GM12864 (cell line): Measurements from ENCODE around the gene CAVIN1.
A peak's percentile ranks its signal among the peaks of the same experiment; 100 is the strongest.

Experiments used
- DNase-seq: peaks from one replicate; pipeline ENCODE4 v3.0.0-alpha.2; 2011; ENCODE audit warnings: low read depth
- H3K4me3 ChIP-seq: 2 replicates; pipeline ENCODE4 v1.5.1; 2011; ENCODE audit warnings: mild to moderate bottlenecking, low read depth, low read length, control low read depth
- CTCF ChIP-seq: IDR thresholded peaks from 2 replicates; pipeline ENCODE4 v1.5.1; 2011; ENCODE audit warnings: low read depth, mild to moderate bottlenecking, moderate library complexity, low read length, control low read depth, inconsistent platforms; ENCODE audit errors: missing control alignments

Gene CAVIN1

GRCh38 chr17:42389899-42390298 is 33.2 kb downstream of the CAVIN1 start:
- H3K4me3 ChIP-seq: no peak overlapping the region; the same call in 1 of the 2 replicates
- no peak for TF ChIP-seq CTCF
- DNase-seq: no peak

DNA sequence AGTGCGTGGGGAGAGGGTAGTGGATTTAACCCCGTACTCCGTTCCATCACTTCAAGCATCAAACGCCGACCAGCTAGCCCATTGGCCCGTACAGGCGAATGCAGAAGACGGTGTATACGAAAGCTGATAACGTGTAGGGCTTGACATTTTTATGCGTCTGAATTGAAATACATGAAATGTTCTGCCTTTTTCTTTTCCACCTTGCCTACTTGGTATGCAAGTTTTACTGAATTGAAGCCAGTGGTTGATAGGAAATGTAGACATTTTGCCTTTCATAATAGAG is 34.0 kb downstream of the CAVIN1 start:
- DNase-seq: no peak

DNA sequence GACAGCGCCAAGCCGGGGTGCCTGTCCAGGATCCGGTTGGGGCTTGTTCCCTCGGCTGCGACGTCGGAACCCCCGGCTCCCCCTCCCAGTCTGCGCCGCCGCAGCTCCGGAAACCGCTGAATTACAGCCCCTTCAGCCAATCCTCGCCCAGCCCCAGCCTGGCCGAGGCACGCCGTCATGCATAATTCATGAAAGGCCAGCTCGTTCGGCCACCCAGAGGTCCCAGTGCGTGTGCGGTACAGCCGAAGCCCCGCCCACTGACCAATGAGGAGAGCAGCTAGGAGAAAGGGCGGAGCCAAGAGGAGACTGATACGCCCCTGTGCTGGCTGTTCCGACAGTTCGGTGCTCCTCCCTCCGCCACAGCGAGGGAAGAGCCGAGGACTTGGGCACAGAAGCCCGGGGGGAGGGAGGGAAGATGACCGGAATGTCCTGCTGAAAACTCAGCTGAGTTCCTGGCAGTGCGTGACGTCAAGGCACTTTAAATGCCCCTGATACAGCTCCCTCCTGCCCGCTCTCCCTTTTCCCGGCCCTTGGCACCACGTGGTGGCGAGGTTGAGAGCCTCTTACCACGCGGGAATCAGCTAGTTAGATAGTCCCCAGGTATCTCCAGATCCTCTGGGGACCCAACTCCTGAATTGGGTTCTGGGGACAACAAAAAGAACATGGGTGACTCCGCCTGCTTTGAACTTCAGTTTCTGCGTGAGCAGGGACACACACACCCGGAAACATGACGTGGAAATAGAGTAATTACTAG is 34.5 kb downstream of the CAVIN1 start, which contains the start of gene STAT3:
Gene STAT3, minus strand, starts transcription at position 62 of the 754 bp plus-strand sequence. CDS start 39,926 bp downstream, outside the sequence.
- peak; percentile 99 for DNase-seq
- no peak for TF ChIP-seq CTCF
- H3K4me3 ChIP-seq: peak within 1 kb of the TSS; percentile 98

More for the DNA sequence above, 34.0 kb downstream of the CAVIN1 start:
- no peak for TF ChIP-seq CTCF
- peak overlapping the region; percentile 55 for H3K4me3 ChIP-seq

DNA sequence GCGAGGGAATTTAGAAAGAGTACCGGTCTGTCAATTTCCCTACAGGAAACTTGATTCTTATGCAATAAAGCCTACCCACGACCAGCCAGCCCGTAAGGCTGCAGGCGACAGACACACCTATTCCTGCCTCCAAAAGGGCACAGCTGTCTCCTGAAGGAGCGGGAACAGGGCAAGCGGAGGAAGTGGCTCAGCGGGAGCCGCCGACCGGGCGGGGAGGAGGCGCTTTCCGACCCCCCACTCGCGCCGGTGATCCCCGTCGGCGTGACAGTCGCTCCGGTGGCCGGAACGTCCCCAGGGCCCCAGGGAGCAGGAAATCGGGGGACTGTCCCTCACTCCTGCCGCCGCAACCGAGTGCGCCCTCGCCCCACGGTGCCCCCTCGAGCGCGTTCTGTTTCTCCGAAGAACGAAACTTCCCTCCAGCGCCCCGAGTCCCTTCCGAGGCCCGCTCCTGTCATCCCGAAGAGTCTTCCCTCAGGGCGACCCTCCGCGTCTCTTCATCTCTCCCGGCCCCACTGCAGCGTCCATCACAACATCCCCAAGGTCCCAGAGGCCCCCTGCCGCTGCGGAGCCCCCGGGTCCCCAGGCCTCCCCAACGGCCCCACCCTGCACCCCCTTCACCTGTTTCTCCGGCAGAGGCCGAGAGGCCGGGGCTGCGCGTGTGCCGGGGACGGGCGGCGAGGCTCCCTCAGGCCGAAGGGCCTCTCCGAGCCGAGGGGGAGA is 35.2 kb downstream of the CAVIN1 start:
- no peak for DNase-seq
- TF ChIP-seq CTCF: no peak
- H3K4me3 ChIP-seq: peak overlapping the region; percentile 98

GRCh38 chr17:42386777-42387657 is 36.0 kb downstream of the CAVIN1 start:
- H3K4me3 ChIP-seq: peak overlapping the region; percentile 98
- no peak for DNase-seq
- TF ChIP-seq CTCF: no peak

DNA sequence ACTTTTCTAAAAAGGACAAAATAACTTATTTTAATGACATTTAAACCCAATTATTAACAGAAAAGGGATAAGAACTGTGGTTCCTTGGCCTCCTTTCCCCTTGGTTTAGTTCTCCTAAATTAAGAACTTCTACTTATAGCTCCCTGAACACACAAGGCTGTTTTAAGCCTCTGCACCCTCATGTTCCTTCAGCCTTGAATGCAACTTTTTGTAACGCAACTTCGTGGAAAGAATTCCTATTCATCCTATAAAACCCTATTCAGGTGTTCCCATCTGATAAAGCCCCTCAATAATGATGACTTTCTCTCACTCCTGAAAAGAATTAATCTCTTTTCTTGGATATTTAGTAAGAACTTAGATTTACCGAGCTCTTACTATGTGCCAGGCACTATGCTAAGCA is 41.2 kb downstream of the CAVIN1 start:
- H3K4me3 ChIP-seq: no peak overlapping the region
- no peak for DNase-seq
- TF ChIP-seq CTCF: no peak
